ENCODE results near the gene TNNT3.

DNA sequence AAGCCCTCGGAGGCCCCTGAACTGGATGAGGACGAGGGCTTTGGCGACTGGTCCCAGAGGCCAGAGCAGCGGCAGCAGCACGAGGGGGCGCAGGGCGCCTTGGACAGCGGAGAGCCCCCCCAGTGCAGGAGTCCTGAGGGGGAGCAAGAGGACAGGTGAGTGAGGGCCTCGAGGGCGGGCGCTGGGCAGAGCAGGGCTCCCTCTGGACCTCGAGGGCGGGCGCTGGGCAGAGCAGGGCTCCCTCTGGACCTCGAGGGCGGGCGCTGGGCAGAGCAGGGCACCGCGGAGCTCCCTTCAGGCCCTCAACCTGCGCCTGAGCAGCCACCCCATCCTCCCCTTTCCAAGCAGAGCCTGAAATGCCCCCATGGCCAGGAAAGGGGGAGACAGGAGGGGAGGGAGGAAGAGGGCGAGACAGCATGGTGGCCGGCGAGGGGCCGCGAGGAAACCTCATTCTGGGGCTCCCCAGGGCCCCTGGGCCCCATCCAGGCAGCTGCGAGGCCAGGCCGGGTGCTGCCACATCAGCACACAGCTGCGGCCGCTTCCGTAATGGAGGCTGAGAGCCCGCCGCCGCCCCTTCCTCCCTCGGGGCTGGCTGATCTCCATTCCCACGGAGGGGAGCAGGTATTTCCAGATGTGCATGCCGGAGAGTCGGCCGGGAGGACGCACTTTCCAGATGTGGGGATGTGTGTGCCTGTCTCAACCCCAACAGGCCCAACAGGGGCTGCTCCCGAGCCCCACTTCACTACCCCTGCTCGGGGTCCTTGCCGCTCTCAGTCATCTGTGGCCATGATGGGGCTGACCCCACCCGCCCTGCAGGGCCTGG lies 37.9 kb upstream of the TNNT3 start:
- TF ChIP-seq BHLHE40 (IDR thresholded peaks at IDR 0.05; ENCODE audit: borderline replicate concordance): no peak
- TF ChIP-seq ARNT (IDR thresholded peaks at IDR 0.05): no peak
- no peak for TF ChIP-seq FOXM1 (IDR thresholded peaks at IDR 0.05; ENCODE audit: borderline replicate concordance)
- TF ChIP-seq SP1 (IDR thresholded peaks at IDR 0.05): no peak
- no peak for TF ChIP-seq CTBP1 (IDR thresholded peaks at IDR 0.05; ENCODE audit: borderline replicate concordance)
- no peak for TF ChIP-seq NFRKB (IDR thresholded peaks at IDR 0.05)
- TF ChIP-seq LEF1 (IDR thresholded peaks at IDR 0.05; ENCODE audit: borderline replicate concordance): no peak
- no peak for TF ChIP-seq HDGF (IDR thresholded peaks at IDR 0.05; ENCODE audit: borderline replicate concordance)
- TF ChIP-seq ELF4 (IDR thresholded peaks at IDR 0.05): no peak
- no peak for TF ChIP-seq FOXK2 (IDR thresholded peaks at IDR 0.05)
- TF ChIP-seq FOXA1 (IDR thresholded peaks at IDR 0.05): no peak
- TF ChIP-seq SUZ12 (IDR thresholded peaks at IDR 0.05): no peak
- no peak for TF ChIP-seq L3MBTL2 (conservative IDR thresholded peaks at IDR 0.05)

Measured in HEK293T (cell line).